Mammary epithelial cell (primary cell): ENCODE data around the gene CASZ1.

Experiments used
- EZH2 ChIP-seq: IDR thresholded peaks from 2 replicates; pipeline ENCODE4 v1.6.1; 2012; ENCODE audit warnings: low read length, inconsistent platforms, borderline replicate concordance
- TF ChIP-seq, protein P1 (sequence below), 2 donors: IDR thresholded peaks in 1 of 2; conservative IDR thresholded peaks in 1 of 2; 2 replicates each; pipeline ENCODE4 v1.5.1; 2011 to 2012; ENCODE audit warnings: inconsistent platforms in 2 of 2, low read length in 2 of 2, mild to moderate bottlenecking in 2 of 2, control low read depth in 1 of 2, low read depth in 1 of 2; ENCODE audit not compliant: insufficient read depth in 1 of 2; ENCODE audit errors: extremely low read depth in 1 of 2

DNA sequence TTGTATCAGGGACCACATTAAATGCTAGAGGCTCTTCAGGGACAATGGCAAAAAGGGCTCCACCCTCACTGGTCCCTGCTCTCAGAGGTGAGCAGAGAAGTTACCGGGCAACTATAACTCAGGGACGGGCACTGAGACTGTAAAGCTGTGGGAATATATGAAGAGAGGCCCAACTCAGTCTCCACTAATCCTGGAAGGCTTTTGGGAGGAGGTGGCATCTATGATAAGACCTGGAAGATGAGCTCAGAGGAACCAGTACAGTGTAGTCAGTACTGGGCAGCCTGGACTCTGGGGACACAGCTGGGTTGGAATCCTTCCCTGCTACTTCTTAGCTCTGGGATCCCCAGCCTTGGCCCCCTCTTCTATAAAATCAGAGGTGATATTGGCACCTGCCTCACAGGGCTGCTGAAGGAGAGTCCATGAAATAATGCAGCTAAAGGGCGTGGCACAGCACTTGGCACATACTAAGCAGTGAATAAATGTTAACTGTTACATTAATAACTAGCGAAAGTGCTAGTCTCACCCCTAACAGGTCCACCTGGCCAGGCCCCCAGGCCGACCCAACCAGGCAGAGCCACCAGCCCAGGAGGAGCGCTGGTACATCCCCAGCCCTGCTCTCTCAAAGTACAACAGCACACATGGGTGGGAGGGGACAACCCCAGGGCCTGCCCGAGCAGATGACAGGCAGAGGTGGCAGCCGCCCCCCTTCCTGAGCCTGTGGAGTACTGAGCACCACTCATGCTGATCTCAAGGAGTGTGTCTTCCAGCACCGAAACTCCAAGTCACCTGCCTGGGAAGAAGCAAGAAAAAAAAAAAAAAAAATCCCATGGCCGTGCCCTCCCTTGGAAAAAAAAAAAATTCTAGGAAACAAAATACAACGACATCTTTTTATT lies 62.7 kb downstream of the CASZ1 start:
- TF ChIP-seq, protein P1, sequence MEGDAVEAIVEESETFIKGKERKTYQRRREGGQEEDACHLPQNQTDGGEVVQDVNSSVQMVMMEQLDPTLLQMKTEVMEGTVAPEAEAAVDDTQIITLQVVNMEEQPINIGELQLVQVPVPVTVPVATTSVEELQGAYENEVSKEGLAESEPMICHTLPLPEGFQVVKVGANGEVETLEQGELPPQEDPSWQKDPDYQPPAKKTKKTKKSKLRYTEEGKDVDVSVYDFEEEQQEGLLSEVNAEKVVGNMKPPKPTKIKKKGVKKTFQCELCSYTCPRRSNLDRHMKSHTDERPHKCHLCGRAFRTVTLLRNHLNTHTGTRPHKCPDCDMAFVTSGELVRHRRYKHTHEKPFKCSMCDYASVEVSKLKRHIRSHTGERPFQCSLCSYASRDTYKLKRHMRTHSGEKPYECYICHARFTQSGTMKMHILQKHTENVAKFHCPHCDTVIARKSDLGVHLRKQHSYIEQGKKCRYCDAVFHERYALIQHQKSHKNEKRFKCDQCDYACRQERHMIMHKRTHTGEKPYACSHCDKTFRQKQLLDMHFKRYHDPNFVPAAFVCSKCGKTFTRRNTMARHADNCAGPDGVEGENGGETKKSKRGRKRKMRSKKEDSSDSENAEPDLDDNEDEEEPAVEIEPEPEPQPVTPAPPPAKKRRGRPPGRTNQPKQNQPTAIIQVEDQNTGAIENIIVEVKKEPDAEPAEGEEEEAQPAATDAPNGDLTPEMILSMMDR (conservative IDR thresholded peaks at IDR 0.05 in 1 of 2, IDR thresholded peaks at IDR 0.05 in 1 of 2; ENCODE audit: extremely low read depth in 1 of 2, insufficient read depth in 1 of 2, low read depth in 1 of 2, low read length in 2 of 2): no peak
- no peak for TF ChIP-seq EZH2
